NCI-H748 (cell line): Measurements from ENCODE around the gene TMEM231.
"Not testable (repeated sequence)": the region's sequence is repeated elsewhere in the genome, so short reads cannot be mapped to it uniquely, and the experiment has no call there.

Experiments used
- DNase-seq: peaks from one replicate; lab custom pipeline; 2025; ENCODE audit not compliant: unreplicated experiment; lab: John Stamatoyannopoulos, UW

The TMEM231 gene

GRCh38 chr16:75555707-75556430 lies at the start of gene TMEM231:
Gene TMEM231 (minus strand): TSS chr16:75556252. CDS start chr16:75556209, 43 bp downstream.
- peak; percentile 95 for DNase-seq

GRCh38 chr16:75603241-75603640 lies 47.2 kb upstream of the TMEM231 start:
- no peak for DNase-seq

GRCh38 chr16:75599452-75600277 lies 43.6 kb upstream of the TMEM231 start:
- DNase-seq = no peak

- DNase-seq = peak; percentile 64
Measured at GRCh38 chr16:75593825-75594820, 38.1 kb upstream of the TMEM231 start.

- no peak for DNase-seq
Measured at GRCh38 chr16:75593308-75593707, 37.3 kb upstream of the TMEM231 start.

GRCh38 chr16:75591927-75592326 lies 35.9 kb upstream of the TMEM231 start:
- DNase-seq = not testable (repeated sequence)

GRCh38 chr16:75590920-75591843 lies 35.1 kb upstream of the TMEM231 start:
- DNase-seq = no peak

GRCh38 chr16:75589306-75589705 lies 33.3 kb upstream of the TMEM231 start:
- no peak for DNase-seq

GRCh38 chr16:75588716-75589115 lies 32.7 kb upstream of the TMEM231 start:
- no peak for DNase-seq

- DNase-seq = no peak
Measured at GRCh38 chr16:75584108-75584507, 28.1 kb upstream of the TMEM231 start.

- no peak for DNase-seq
Measured at GRCh38 chr16:75579281-75579834, 23.3 kb upstream of the TMEM231 start.

GRCh38 chr16:75578725-75579124 lies 22.7 kb upstream of the TMEM231 start:
- no peak for DNase-seq

GRCh38 chr16:75578212-75578611 lies 22.2 kb upstream of the TMEM231 start:
- DNase-seq = no peak

- DNase-seq = no peak
Measured at GRCh38 chr16:75576384-75576811, 20.3 kb upstream of the TMEM231 start.

- DNase-seq = no peak
Measured at GRCh38 chr16:75575958-75576357, 19.9 kb upstream of the TMEM231 start.

- no peak for DNase-seq
Measured at GRCh38 chr16:75573955-75574354, 17.9 kb upstream of the TMEM231 start.

GRCh38 chr16:75572864-75573542 lies 17.0 kb upstream of the TMEM231 start:
- no peak for DNase-seq

- DNase-seq = no peak
Measured at GRCh38 chr16:75570396-75571065, 14.5 kb upstream of the TMEM231 start.
